ENCODE data around the gene MMP24. TPM values are rescaled to one million over a fixed set of nuclear protein-coding genes. Genes with fewer than 3 reads are reported as not detected.

Gene MMP24
- total and polyA plus RNA-seq, 10 donors: 0.10 to 0.32 (median 0.18) TPM

DNA sequence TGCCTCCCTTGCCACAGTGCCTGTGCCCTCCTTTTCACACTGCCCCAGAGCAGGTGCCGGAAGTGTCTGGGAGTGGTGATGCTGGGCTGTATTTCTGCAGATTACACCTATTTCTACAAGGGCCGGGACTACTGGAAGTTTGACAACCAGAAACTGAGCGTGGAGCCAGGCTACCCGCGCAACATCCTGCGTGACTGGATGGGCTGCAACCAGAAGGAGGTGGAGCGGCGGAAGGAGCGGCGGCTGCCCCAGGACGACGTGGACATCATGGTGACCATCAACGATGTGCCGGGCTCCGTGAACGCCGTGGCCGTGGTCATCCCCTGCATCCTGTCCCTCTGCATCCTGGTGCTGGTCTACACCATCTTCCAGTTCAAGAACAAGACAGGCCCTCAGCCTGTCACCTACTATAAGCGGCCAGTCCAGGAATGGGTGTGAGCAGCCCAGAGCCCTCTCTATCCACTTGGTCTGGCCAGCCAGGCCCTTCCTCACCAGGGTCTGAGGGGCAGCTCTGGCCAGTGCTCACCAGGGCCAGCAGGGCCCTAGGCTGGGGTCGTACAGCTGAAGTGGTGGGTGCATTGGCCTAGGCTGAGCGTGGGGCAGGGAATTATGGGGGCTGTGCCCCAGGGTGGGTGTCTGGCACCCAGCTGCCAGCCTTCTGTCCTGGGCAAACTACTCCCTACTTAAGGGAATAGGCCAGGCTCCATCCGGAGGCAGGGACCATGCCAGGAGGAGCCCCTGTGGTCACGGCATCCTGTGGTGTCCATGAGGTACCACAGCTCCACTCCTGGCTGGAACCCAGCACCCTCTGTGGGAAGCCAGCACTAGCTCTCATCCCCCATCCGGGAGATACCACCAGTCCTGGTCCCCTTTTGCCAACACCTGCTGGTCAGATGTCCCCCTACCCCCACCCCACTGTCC lies 47.9 kb downstream of the MMP24 start:
- TF ChIP-seq POLR2AphosphoS5 (IDR thresholded peaks at IDR 0.05) (peak in 2 of 3 donors; percentile 11 to 53), POLR2A (IDR thresholded peaks at IDR 0.05) (no peak)
- TF ChIP-seq, protein P1, sequence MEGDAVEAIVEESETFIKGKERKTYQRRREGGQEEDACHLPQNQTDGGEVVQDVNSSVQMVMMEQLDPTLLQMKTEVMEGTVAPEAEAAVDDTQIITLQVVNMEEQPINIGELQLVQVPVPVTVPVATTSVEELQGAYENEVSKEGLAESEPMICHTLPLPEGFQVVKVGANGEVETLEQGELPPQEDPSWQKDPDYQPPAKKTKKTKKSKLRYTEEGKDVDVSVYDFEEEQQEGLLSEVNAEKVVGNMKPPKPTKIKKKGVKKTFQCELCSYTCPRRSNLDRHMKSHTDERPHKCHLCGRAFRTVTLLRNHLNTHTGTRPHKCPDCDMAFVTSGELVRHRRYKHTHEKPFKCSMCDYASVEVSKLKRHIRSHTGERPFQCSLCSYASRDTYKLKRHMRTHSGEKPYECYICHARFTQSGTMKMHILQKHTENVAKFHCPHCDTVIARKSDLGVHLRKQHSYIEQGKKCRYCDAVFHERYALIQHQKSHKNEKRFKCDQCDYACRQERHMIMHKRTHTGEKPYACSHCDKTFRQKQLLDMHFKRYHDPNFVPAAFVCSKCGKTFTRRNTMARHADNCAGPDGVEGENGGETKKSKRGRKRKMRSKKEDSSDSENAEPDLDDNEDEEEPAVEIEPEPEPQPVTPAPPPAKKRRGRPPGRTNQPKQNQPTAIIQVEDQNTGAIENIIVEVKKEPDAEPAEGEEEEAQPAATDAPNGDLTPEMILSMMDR (IDR thresholded peaks at IDR 0.05 in 8 of 11, conservative IDR thresholded peaks at IDR 0.05 in 3 of 11): no peak
- Histone ChIP-seq H3K4me3 (no peak overlapping the region), H3K27me3 (replicated peaks in 1 of 7) (no peaks in the 10 kb centered on the region), H3K9me3 (no peaks in the 10 kb centered on the region), H3K27ac (no peak overlapping the region), H3K4me1 (peaks cover 15 to 46% (median 28%) of the 10 kb centered on the region in 6 donors), H3K36me3 (peaks cover 0 to 85% (median 35%) of the 10 kb centered on the region in 6 donors)
- no peak for DNase-seq
- intact Hi-C loops (cut with DNase I; ENCODE audit: low total_unique reads): no loop called here
- 89 to 95% (median 94%) methylated on average over 23 to 24 of the region's 24 CpGs for WGBS, 5 donors

DNA sequence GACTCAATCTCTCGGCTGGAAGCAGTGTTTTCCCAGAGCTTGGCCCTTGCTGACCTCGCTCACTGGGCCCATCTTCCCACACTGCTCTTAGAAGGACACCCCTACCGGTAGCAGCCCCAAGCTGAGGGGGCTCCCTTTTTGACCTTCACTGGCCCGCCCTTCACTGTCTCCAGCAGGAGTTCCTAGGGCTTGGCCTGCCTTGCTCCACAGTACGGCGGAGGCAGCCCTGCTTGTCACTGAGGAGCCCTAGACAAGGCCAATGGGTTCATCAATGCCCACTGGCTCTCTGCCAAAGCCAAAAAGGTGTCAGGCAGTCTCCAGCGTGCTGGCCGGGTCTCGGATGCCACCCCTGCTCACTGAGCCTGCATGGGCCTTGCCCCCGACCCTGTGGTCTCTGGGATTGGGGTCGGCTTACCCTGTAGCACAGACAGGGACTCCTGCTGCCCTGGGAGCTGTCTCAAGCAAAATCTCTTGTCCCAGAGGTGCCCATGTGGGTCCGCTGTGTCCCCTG lies 49.3 kb downstream of the MMP24 start:
- Histone ChIP-seq H3K27ac (peak overlapping the region in 3 of 8 donors; percentile 99 to 100 (median 99)), H3K36me3 (peaks cover 0 to 85% (median 44%) of the 10 kb centered on the region in 6 donors), H3K4me3 (no peak overlapping the region), H3K27me3 (replicated peaks in 1 of 7) (no peaks in the 10 kb centered on the region), H3K9me3 (no peaks in the 10 kb centered on the region), H3K4me1 (peaks cover 15 to 54% (median 28%) of the 10 kb centered on the region in 6 donors)
- TF ChIP-seq POLR2AphosphoS5 (IDR thresholded peaks at IDR 0.05): peak in 1 of 3 donors; percentile 49
- TF ChIP-seq, protein P1 (IDR thresholded peaks at IDR 0.05 in 8 of 11, conservative IDR thresholded peaks at IDR 0.05 in 3 of 11): no peak
- TF ChIP-seq POLR2A (IDR thresholded peaks at IDR 0.05): no peak
- DNase-seq: no peak
- 87 to 93% (median 91%) methylated on average over 11 to 12 of the region's 12 CpGs for WGBS, 5 donors
- intact Hi-C loops (cut with DNase I; ENCODE audit: low total_unique reads): no loop called here

DNA sequence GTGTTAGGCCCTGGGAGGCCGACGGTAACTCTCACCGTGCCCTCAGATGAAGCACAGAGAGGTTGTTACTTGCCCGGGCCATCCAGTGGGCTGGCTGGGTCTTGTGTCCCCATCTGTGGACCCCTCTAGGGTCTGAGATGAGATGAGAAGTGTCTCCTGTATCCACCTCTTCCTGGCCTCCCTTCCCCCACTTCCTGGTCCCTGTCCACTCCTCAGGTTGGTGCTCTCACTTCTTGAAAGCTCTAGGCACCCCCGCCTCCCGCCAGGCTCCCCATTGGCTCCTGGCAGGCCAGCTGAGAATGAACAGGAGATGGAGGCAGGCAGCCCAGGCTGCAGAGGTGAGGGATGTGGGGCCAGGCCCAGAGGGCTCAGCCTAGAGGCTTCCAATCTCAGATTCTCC lies 49.9 kb downstream of the MMP24 start:
- TF ChIP-seq, protein P1 (IDR thresholded peaks at IDR 0.05 in 8 of 11, conservative IDR thresholded peaks at IDR 0.05 in 3 of 11): no peak
- no peak for TF ChIP-seq POLR2A (IDR thresholded peaks at IDR 0.05)
- TF ChIP-seq POLR2AphosphoS5 (IDR thresholded peaks at IDR 0.05): no peak
- DNase-seq: no peak
- Histone ChIP-seq H3K27me3 (replicated peaks in 1 of 7) (no peaks in the 10 kb centered on the region), H3K36me3 (peaks cover 0 to 85% (median 40%) of the 10 kb centered on the region in 6 donors), H3K27ac (peak overlapping the region; percentile 91 to 100 (median 99)), H3K4me1 (peaks cover 15 to 56% (median 28%) of the 10 kb centered on the region in 6 donors), H3K9me3 (no peaks in the 10 kb centered on the region), H3K4me3 (peak overlapping the region in 4 of 8 donors; percentile 60 to 89 (median 69))
- 89 to 98% (median 91%) methylated on average over 6 of the region's 6 CpGs for WGBS, 5 donors
- intact Hi-C loops (cut with DNase I; ENCODE audit: low total_unique reads): no loop called here

GRCh38 chr20:35277127-35277526 lies 50.6 kb downstream of the MMP24 start:
- H3K4me3 ChIP-seq: peak overlapping the region; percentile 54 to 89 (median 66)
- H3K9me3 ChIP-seq: no peaks in the 10 kb centered on the region
- TF ChIP-seq POLR2A (IDR thresholded peaks at IDR 0.05): no peak
- no peak for TF ChIP-seq POLR2AphosphoS5 (IDR thresholded peaks at IDR 0.05)
- WGBS, 5 donors: 11 to 19% (median 13%) methylated on average over 4 to 10 of the region's 10 CpGs
- intact Hi-C loops (cut with DNase I; ENCODE audit: low total_unique reads): no loop called here
- H3K27ac ChIP-seq: peak overlapping the region; percentile 91 to 100 (median 99)
- peaks cover 15 to 64% (median 30%) of the 10 kb centered on the region in 6 donors for H3K4me1 ChIP-seq
- DNase-seq: peak; percentile 82
- peaks cover 0 to 85% (median 38%) of the 10 kb centered on the region in 6 donors for H3K36me3 ChIP-seq
- no peaks in the 10 kb centered on the region for H3K27me3 ChIP-seq (replicated peaks in 1 of 7)

All from spleen (tissue), 11 donors.